Esophagus muscularis mucosa (tissue), 4 donors: ENCODE results near the gene DDX41.

Source experiments
- EP300 ChIP-seq: sonication (generic); formaldehyde crosslinking; IDR thresholded peaks from one replicate; pipeline ENCODE4 v1.6.1; 2017; ENCODE audit warnings: antibody characterized with exemption
- POLR2A ChIP-seq: fragments of 450-650 bp; IDR thresholded peaks from one replicate; pipeline ENCODE4 v1.6.1; 2017; ENCODE audit warnings: antibody characterized with exemption, moderate library complexity, mild to moderate bottlenecking, low read depth
- POLR2AphosphoS5 ChIP-seq, 2 donors: sonication (generic); formaldehyde crosslinking; IDR thresholded peaks; one replicate each; pipeline ENCODE4 v1.6.1; 2017; ENCODE audit warnings: antibody characterized with exemption in 2 of 2
- TF ChIP-seq, protein P1 (sequence below), 3 experiments: fragments of 200-600 bp in 2 of 3; fragments of 450-650 bp in 1 of 3; sonication (generic) in 2 of 3; IDR thresholded peaks; one replicate each; pipeline ENCODE4 v1.5.1; 2017 to 2019; ENCODE audit warnings: antibody characterized with exemption in 3 of 3, mild to moderate bottlenecking in 2 of 3, moderate library complexity in 1 of 3

GRCh38 chr5:177503351-177504085 is 13.2 kb downstream of the DDX41 start:
- TF ChIP-seq EP300, result no peak
- TF ChIP-seq, protein P1, sequence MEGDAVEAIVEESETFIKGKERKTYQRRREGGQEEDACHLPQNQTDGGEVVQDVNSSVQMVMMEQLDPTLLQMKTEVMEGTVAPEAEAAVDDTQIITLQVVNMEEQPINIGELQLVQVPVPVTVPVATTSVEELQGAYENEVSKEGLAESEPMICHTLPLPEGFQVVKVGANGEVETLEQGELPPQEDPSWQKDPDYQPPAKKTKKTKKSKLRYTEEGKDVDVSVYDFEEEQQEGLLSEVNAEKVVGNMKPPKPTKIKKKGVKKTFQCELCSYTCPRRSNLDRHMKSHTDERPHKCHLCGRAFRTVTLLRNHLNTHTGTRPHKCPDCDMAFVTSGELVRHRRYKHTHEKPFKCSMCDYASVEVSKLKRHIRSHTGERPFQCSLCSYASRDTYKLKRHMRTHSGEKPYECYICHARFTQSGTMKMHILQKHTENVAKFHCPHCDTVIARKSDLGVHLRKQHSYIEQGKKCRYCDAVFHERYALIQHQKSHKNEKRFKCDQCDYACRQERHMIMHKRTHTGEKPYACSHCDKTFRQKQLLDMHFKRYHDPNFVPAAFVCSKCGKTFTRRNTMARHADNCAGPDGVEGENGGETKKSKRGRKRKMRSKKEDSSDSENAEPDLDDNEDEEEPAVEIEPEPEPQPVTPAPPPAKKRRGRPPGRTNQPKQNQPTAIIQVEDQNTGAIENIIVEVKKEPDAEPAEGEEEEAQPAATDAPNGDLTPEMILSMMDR (IDR thresholded peaks at IDR 0.05), result no peak
- TF ChIP-seq POLR2AphosphoS5 (IDR thresholded peaks at IDR 0.05), result no peak
- TF ChIP-seq POLR2A, result no peak
